Measurements from ENCODE around the gene CSKMT.
"Not testable (repeated sequence)": the region's sequence is repeated elsewhere in the genome, so short reads cannot be mapped to it uniquely, and the experiment has no call there.

Gene CSKMT

DNA sequence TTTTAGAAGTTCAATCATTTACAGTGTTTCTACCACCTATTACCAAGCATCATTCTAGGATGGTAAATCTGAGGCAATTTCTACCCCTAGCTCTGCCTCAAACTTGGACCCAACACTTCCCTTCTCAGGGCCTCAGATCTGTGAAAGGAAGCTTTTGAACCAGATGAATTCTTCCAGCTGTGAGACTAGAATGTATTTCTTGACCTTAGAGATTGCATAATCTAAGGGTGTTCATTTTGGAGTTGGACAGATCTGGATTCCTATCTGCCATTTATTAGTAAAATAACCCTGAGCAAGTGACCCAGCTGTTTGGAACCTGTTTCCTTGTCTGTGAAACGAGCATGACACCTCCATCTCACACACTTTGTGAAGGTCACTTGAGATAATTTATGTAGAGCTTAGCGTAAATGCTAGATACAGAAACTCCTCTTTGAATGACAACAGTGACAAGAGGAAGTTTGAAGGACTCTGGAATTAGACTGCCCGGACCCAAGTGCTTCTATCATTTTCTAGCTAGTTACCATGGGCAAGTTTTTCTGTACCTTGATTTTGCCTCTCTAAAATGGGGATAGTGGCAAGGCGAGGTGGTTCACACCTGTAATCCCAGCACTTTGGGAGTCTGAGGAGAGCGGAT is 8.2 kb upstream of the CSKMT start:
- DNase-seq: no peak

DNA sequence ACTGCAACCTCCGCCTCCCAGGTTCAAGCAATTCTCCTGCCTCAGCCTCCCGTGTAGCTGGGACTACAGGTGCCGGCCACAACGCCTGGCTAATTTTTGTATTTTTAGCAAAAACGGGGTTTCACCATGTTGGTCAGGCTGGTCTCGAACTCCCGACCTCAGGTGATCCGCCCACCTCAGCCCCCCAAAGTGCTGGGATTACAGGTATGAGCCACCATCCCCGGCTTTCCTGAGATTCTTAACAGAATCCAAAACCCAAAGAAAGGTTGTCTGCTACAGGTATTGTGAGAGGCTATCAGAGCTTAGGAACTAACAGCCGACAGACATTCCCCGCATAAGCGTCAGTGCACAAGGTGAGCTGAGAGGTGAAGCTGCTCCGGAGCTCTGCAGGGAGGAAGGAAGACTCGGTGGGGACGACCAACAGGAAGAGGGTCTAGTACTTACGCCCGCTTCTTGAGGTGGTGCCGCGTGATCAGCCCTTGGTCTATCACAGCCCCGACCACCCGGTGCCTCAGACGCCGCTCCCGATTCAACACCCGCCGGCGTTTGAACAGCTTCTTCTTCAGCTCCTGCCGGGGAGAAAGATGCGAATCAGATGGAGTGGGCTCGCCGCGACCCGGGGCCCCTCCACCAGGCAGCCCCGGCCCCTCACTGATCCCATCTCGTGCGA is 572 bp upstream of the CSKMT start:
- DNase-seq: peak; percentile 66

DNA sequence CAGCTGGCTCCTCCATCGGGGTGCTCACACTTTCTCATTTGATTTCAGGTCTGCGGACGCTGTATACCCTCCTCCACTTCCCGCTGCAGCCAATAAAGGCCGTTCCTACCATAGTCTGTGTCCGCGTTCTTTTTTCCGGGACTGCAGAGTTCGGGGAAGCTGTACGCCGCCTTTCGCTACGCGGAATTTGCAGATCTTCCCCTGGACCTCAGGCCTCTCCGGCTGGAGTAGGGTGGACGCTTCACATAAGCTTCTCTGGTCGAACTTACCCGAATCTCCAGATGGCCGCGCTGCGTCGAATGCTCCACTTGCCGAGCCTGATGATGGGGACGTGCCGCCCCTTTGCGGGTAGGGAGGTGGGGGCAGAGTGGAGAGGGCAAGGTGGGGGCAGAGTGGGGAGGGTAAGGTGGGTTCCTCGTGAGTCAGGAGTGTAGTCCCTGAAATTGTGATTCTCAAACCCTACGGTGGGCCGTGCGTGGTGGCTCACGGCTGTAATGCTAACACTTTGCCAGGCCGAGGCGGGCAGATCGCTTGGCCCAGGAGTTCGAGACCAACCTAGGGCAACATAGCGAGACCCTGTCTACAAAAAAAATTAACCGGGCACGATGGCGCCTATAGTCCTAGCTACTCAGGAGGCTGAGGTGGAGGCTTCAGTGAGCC is 617 bp downstream of the CSKMT start:
- no peak for DNase-seq

DNA sequence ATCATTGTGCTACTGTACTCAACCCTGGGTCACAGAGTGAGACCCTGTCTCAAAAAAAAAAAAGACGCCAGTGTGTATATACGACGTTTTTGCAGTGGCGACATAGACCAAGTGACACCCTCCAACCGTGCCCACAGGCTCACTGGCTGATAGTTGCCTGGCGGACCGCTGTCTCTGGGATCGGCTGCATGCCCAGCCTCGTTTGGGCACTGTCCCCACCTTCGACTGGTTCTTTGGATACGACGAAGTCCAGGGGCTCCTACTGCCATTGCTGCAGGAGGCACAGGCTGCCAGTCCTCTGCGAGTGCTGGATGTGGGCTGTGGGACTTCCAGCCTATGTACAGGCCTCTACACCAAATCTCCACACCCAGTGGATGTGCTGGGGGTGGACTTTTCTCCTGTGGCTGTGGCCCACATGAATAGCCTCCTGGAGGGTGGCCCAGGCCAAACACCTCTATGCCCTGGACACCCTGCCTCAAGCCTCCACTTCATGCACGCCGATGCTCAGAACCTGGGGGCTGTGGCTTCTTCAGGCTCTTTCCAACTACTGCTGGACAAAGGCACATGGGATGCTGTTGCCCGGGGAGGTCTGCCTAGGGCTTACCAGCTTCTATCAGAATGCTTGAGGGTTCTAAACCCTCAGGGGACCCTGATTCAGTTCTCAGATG is 1.3 kb downstream of the CSKMT start:
- no peak for DNase-seq

DNA sequence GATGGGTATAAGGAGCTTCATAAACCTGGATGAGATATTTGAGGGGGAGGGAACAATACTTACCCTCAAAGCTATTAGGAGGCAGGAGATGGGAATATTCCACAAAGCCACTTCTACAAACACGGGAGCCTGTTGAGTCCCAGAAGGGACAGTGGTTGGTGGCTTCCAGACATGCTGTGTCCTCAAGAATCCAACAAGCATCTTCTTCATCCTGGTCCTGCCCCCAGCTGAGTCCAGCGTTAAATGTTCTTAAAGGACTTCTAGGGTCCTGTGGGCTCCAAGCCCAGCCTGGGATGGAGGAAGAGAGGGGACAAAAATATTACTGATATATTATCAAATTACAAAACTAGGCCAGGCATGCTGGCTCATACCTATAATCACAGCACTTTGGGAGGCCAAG is 2.3 kb downstream of the CSKMT start:
- no peak for DNase-seq

DNA sequence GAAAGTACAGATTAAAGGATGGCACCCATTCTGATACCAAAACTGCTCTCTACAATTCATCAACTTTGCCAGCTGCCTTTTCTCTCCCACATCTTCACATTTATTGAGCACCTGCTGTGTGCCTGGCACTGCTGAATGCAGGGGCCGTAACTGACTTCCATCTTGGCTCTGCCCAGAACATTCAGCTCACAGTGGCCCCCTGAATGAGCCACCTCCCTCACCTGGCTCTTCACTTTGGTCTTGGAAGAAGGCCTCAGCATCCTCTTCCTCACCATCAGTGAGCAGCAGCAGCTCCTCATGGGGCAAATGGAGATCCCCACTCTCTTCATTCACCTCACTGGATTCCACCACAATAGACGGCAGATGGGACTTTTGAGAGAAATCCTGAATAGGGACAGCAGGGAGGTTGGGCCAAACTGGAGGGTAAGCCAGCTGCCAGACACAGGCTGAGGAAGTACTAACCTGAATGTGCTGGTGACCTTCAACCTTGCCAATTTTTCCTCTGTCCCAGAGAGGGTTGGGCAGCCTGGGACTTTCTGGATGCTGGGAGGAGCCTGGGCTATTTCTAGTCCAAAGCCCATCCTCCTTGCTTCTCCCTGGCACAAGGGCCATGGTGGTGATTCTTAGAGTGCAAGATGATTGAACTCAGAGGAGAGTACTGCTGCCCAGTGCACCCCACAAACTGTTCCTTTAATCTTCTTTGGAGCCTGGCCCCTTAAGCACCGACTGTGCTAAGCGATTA is 4.5 kb downstream of the CSKMT start:
- no peak for DNase-seq

DNA sequence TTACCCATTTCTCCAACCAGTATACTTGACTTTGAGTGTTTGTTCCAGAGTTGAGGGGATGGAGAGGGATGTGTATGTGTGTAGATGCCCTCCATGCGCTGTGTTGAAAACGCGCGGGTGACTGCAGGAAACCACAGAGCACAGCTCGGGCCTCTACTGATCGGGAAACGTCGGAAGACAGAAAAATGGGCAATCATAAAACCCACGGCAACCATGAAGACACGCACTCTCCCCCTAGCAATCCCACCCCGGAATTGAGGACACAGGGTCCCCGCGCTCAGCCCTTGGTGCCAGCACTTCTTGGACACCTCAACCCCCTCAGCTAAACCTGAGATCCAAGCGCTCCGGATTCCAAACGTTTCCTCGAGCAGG is 6.1 kb downstream of the CSKMT start:
- DNase-seq: no peak

DNA sequence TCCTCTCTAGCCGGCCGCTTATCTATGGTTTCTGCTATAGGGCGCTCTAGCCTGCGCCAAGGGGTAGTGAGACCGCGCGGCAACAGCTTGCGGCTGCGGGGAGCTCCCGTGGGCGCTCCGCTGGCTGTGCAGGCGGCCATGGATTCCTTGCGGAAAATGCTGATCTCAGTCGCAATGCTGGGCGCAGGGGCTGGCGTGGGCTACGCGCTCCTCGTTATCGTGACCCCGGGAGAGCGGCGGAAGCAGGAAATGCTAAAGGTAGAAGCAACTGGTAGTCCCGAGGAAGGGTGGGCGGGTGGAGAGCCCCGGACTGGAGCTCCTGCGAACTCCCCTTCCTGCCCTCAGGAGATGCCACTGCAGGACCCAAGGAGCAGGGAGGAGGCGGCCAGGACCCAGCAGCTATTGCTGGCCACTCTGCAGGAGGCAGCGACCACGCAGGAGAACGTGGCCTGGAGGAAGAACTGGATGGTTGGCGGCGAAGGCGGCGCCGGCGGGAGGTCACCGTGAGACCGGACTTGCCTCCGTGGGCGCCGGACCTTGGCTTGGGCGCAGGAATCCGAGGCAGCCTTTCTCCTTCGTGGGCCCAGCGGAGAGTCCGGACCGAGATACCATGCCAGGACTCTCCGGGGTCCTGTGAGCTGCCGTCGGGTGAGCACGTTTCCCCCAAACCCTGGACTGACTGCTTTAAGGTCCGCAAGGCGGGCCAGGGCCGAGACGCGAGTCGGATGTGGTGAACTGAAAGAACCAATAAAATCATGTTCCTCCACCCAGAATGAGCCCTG is 6.7 kb downstream of the CSKMT start, which contains the start of the genes LBHD1 and UQCC3:
Gene LBHD1, minus strand, starts transcription at position 660 of the 782 bp plus-strand sequence. CDS start 2,236 bp downstream, outside the sequence.
Gene UQCC3, plus strand, starts transcription at position 66 of the 782 bp plus-strand sequence. Its CDS starts 73 bp downstream, at position 139.
- DNase-seq: peak; percentile 85

DNA sequence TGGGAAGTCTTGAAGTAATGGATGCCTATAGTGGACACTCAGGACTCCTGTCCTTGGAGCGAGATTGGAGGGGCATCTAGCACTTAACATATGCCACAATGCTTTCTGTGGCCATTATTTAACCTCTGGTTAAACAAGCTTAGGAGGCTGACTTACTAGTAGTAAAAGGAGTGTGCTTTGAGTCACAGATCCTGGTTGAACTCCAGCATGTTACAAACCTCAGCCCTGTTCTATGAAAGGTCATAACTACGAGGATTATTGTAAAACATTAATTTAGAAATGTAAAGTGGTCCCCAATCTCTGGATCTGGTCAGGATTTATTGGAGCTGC is 8.0 kb downstream of the CSKMT start:
- DNase-seq: no peak

DNA sequence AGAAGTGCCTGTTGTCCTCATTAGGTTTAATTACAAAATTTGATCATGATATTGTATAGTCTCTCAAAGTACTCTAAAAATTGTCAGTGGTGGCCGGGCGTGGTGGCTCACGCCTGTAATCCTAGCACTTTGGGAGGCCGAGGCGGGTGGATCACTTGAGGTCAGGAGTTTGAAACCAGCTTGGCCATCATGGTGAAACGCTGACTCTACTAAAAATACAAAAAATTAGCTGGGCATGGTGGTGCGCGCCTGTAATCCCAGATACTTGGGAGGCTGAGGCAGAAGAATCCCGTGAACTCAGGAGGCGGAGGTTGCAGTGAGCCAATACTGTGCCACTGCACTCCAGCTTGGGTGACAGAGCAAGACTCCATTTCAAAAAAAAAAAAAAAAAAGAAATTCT is 10.3 kb downstream of the CSKMT start:
- DNase-seq: not testable (repeated sequence)

DNA sequence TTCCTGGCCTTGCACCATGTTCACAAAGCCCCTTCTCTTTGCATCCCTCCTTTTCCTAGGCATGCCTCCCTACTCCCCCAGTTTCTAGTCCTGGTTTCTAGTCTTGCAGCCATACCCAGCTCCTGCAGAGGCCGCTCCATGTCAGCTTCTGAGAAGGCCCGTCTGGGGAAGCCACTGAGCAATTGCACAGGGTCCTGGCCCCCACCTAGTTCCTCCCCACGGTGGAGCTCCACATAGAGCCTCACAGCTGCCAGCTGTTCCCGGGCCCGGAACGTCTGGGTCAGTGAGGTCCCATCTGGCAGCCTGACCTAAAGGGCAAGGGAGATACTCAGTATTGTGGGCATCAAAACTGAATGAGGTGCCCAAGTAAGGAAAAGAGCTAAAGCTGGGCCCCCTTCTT is 11.6 kb downstream of the CSKMT start:
- no peak for DNase-seq

DNA sequence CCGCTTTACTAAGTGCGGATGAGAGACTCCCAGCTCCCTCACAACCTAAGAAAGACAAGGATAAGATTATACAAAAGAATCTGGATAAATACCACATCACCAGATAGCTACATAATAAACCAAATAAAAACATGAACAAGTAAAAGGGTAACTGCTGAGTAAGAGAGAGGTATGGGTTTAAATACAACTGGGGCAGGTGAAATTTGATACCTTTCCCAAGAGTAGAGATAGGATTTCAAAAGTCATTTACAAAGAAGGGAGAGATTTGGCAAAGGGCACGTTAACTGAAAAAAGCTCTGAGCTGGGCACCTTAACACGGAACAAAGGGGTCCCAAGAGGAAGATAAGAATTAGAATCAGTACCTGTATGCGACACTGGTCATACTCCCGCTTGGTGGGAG is 12.0 kb downstream of the CSKMT start:
- no peak for DNase-seq

DNA sequence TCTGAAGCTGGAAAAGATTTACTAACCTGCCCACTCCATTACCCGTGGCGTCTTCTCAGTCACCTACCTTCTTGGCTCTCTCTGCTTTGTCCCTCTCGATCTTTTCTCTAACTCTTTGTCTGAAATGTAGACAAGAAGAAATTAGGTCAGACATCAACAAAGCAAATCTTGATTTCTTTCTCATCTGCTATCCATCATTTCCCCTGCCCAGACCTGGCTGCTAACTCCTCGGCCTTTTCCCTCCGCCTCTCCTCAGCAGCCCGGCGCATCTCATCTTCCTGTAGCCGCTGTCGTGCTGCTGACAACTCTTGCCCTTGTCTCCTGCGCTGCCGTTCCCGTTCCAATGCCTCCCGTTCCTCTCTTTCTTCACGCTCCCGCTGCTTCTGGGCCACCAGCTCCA is 12.6 kb downstream of the CSKMT start:
- DNase-seq: no peak

DNA sequence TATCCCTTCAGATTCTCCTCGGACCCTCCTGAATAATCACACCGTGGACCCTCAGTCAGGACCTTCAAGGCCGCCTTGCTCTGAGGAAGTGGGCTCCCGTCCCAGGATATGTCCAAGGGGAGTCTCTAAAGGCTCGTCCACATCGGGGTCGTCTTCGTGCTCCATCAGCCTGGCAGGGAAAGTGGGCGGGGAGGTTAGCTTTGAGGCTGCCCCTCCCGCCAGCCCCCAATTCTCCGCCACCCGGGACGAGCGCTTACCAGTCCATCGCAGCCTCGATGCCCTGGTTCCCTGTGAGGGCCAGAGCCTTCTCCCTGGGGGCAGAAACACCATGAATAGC is 13.3 kb downstream of the CSKMT start:
- no peak for DNase-seq

DNA sequence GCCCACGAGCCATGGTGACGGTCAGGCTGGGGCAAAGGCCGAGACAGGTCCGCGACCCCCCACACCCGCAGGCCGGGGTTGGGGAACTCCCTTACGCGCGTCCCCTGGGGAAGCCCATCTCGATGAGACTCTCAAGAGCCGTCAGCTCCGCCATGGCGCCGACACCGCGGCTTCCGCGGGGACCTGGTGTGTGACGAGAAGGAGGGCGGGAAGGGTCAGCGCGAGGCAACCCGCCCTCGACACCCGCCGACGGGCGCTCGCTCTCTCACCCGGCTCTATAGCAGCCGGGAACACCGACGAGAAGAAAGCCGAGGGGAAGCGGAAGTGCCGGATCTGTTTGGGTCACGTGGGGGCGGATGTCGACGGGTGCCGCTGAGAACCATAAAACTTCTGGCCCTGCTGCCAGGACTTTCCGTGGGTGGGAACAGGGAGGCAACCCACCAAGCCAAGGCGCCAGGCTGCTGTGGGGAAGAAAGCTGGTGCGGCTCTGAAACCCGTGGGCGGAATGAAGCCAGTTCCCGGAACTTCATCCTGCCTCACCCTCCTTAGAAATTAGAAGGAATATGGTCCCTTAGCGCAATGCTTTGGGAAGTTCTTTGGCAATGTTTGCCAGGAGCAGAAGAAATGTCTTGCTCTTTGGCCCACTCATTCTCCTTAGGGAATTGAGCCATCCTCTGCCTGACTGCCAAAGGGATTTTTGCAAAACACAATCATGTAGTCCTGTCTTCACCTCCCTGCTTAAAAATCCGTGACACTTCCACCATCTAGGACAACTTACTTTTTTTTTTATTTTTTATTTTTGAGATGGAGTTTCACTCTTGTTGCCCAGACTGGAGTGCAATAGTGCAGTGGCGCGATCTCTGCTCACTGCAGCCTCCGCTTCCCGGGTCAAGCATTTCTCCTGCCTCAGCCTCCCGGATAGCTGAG is 13.9 kb downstream of the CSKMT start, which contains the start of gene UBXN1:
Gene UBXN1, minus strand, starts transcription at position 304 of the 927 bp plus-strand sequence. Its CDS starts 150 bp downstream, at position 154.
- DNase-seq: peak; percentile 85

DNA sequence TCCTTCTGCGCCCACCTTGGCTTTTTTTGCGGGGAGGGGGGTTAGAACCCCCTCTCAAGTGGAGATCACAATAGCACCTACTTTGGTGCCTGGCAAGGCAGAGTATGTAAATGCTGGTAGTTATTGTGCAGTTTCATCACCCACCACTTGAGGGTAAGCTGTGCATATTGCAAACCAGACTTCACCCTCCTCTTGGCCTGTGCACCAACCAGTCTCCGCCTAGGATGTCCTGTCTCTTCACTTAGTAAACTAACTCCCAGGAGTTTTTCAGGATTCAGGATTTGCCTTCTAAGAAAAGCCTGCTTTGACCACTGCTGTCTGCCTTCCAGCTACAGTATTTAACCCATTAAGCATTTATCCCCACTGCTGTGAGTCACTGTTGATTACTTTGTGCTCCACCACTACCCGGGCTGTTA is 15.7 kb downstream of the CSKMT start:
- DNase-seq: no peak

DNA sequence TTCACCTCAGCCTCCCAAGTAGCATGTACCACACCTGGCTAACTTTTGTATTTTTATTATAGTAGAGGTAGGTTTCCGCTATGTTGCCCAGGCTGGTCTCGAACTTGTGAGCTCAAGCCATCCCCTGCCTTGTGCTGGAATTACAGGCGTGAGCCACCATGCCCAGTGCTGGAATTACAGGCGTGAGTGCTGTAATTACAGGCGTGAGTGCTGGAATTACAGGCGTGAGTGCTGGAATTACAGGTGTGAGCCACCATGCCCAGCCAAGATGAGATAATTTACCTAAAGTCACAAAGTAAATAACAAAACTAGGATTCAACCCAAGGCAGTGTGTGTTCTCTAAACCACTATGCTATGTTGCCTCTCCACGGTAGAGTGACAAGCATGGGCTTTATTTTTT is 17.4 kb downstream of the CSKMT start:
- DNase-seq: no peak

DNA sequence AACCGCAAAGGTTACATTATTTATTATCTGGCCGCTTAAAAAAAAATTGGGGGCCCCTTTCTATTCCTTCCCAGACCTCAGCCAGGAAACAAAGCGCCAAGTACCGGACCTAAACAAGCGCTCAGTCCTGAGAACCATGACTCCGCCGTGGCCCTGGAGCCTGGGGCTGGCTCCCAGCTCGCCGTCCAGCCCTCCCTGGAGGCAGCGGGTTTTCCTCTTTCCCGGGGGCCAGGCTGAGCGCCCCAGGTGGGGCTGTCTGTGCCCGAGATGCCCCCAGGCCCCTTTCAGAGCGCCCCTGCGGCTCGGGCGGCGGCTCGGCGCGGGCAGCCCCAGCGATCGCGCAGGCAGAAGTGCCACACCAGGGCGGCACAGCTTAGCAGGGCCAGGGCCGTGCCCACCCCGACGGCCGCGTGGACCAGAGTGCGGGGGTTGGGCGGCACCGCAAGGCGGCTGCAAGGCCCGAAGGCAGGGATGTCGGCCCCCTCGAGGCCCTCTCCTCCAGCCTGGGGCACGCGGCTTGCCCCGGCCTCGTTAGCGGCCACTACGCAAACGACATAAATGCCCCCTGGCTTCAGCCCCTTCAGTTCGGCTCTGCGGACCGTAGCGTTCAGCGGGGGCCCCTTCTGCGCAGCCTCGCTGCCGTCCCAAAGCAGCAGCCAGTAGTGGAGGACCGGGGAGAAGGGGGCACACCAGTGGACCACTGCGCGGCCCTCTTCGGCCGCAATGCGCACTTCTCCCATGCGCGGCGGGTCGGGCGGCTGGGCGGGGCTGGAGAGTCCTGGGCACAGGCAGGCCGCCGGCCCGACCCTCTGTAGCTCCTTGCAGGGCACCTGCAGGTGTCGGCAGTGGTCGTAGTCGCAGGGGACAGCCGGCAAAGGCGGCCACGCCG is 22.6 kb downstream of the CSKMT start:
- no peak for DNase-seq

DNA sequence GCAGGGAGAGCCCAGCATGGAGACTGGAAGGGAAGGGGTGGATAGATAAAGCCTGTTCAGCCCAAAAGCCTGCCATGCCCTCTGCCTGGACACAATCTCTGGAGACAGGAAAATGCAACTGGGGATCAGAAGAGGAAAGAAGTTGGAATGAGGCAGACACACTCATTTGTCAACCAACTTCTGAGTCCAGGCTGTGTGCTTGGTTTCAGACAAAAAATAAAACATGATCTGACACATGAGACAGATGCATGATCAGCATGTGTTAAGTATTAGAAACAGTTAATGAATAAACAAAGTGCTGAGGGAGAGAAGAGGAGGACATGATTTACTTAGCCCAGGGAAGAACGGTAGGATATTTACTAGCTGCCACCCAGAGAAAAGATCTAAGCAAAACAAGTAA is 23.4 kb downstream of the CSKMT start:
- no peak for DNase-seq

Data from NCI-H1105 treated with DMSO at 0.1 percent for 48 hours (cell line).